ENCODE data around the gene CPT1B. TPM values are rescaled to one million over a fixed set of nuclear protein-coding genes. Genes with fewer than 3 reads are reported as not detected.
"Not testable (repeated sequence)": the region's sequence is repeated elsewhere in the genome, so short reads cannot be mapped to it uniquely, and the experiment has no call there.

Gene CPT1B
- total and polyA plus RNA-seq, 3 experiments from 2014 or later = 0.40 to 45.0 (median 43.6) TPM

DNA sequence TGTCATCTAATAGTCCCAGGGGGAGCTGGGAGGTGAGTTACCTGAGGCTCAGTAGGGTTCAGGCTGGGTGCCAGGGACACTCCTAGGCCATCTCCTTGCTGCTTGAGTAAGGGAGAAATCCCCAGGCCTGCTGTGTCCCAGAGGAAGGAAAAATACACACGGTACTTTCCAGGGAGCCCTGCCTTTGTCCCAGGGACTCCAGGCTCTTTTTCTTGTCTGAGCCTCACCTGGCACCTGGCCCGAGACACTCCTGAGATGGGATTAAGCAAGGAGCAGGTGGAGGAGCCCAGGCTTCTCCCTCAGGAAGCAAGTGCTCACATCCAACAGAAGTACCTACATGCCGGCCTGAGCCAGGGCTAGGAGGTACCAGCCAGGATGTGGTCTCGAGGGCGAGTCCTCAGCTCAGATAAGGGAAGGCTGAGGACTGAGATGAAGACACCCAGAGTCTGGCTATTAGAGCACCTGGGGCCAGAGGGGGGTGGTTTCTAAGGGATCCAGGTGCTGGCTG lies 33.4 kb downstream of the CPT1B start:
- H3K27me3 ChIP-seq (ENCODE audit: insufficient read depth, low read length, poor library complexity, severe bottlenecking) = no peaks in the 10 kb centered on the region
- Mint-ChIP-seq H3K4me3 (peak overlapping the region; percentile 60 to 85 (median 71)), H3K9me3 (no peaks in the 10 kb centered on the region), H3K27ac (peak overlapping the region; percentile 74 to 99 (median 91)), H3K36me3 (no peaks in the 10 kb centered on the region), H3K27me3 (no peaks in the 10 kb centered on the region), H3K4me1 (peaks cover 34 to 55% (median 39%) of the 10 kb centered on the region in 3 donors)
- DNase-seq = peak in 1 of 5 donors; percentile 46
- no peaks in the 10 kb centered on the region for H3K36me3 ChIP-seq (ENCODE audit: insufficient read depth, low read length)
- CTCF ChIA-PET = interaction anchor here (0.7 to 5.8 kb wide), 8 partner anchors 9 to 76 kb away, joined by 3 to 86 read pairs (median 4); partner anchors contain the start of genes SCO2, SYCE3 and TYMP
- peak overlapping the region; percentile 77 for H3K4me3 ChIP-seq (ENCODE audit: low read length)
- H3K9me3 ChIP-seq (ENCODE audit: low read length) = no peaks in the 10 kb centered on the region
- peaks cover 43% of the 10 kb centered on the region for H3K4me1 ChIP-seq (ENCODE audit: insufficient read depth, low read length)
- POLR2A ChIA-PET = interaction anchor here (0.6 to 1.8 kb wide), 6 partner anchors 13 to 76 kb away, joined by 3 to 8 read pairs (median 4); partner anchors contain the start of genes LMF2, NCAPH2 and SCO2
- peak overlapping the region; percentile 33 for H3K27ac ChIP-seq (ENCODE audit: low read depth, low read length)

DNA sequence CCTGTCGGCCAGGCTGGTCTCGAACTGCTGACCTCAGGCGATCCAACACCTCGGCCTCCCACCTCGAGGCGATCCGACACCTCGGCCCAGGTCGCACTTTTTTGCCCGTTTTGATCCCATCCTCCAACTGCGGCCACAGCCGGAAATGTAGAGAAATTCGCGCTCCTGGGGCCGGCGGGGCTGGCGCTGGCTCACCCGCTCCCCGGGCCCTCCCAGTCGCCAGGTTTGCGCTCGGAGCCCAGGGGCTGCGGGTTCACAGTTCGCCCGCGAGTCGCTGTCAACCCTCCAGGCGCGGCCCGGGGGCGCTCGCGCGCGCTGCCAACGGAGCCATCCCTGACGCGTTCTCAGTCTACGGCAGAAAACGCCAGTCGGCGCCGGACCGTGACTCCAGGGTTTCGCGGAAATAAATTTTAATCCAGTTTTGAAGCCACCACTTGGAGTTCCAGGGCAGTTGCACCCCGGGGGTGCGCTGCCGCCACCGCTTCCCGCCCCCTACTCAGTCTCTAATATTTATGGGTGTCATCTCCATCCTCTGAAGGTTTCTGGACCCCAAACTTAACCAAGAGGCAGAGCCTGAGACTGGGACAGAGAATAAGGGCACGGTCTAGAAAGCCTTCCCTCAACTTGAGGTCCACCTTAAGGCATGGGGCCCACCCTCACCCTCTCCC lies 34.0 kb downstream of the CPT1B start:
- Histone ChIP-seq H3K27me3 (ENCODE audit: insufficient read depth, low read length, poor library complexity, severe bottlenecking) (no peaks in the 10 kb centered on the region), H3K4me3 (ENCODE audit: low read length) (peak overlapping the region; percentile 77), H3K4me1 (ENCODE audit: insufficient read depth, low read length) (peaks cover 41% of the 10 kb centered on the region), H3K27ac (ENCODE audit: low read depth, low read length) (peak overlapping the region; percentile 33), H3K9me3 (ENCODE audit: low read length) (no peaks in the 10 kb centered on the region), H3K36me3 (ENCODE audit: insufficient read depth, low read length) (no peaks in the 10 kb centered on the region)
- ChIA-PET CTCF (interaction anchor here (0.7 to 5.8 kb wide), 7 partner anchors 8 to 76 kb away, joined by 3 to 86 read pairs (median 4); partner anchors contain the start of genes SCO2, SYCE3 and TYMP), POLR2A (interaction anchor here (0.6 to 1.8 kb wide), 6 partner anchors 13 to 77 kb away, joined by 3 to 8 read pairs (median 4); partner anchors contain the start of genes LMF2, NCAPH2 and SCO2)
- Mint-ChIP-seq H3K27ac (peak overlapping the region; percentile 74 to 99 (median 91)), H3K4me1 (peaks cover 39 to 55% (median 44%) of the 10 kb centered on the region in 3 donors), H3K27me3 (no peaks in the 10 kb centered on the region), H3K4me3 (peak overlapping the region; percentile 60 to 85 (median 71)), H3K9me3 (no peaks in the 10 kb centered on the region), H3K36me3 (no peaks in the 10 kb centered on the region)
- DNase-seq = peak; percentile 72 to 87 (median 78)

DNA sequence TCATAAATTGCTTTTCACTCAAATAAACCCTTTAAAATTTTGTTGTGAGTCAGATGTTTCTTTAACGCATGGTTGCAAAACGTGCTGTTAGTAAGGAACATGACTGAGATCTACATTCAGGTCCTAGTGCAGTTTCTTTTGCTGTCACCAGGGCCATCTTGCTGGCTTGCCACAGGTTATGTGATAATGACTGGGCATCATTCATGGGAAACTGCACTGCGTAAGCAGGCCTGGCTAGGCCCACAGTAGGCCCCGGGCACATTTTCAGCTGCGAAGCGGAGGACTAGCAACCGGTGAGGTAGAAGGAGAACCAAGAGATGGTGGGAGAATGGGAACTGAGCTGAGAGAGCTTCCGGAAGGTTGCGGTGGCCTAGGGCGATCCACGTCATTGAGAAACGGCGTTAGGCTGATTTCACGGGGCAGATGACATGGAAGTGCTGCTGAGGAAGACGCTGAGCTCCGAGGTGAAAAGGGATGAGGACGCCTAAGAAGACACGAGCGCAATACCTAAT lies 35.8 kb downstream of the CPT1B start:
- peaks cover 43% of the 10 kb centered on the region for H3K4me1 ChIP-seq (ENCODE audit: insufficient read depth, low read length)
- H3K27ac ChIP-seq (ENCODE audit: low read depth, low read length) = no peak overlapping the region
- DNase-seq = peak in 1 of 5 donors; percentile 43
- H3K4me3 ChIP-seq (ENCODE audit: low read length) = no peak overlapping the region
- peak overlapping the region in 7 of 8 donors; percentile 3 to 99 (median 82) for H3K27ac Mint-ChIP-seq
- ChIA-PET POLR2A (no interaction called here), CTCF (interaction anchor here (0.6 to 1.6 kb wide), 3 partner anchors 17 to 23 kb away, joined by 3 to 9 read pairs (median 4); partner anchors contain the start of genes SCO2 and SYCE3)
- peak overlapping the region in 4 of 7 donors; percentile 37 to 49 (median 46) for H3K4me3 Mint-ChIP-seq
- H3K27me3 ChIP-seq (ENCODE audit: insufficient read depth, low read length, poor library complexity, severe bottlenecking) = no peaks in the 10 kb centered on the region
- H3K4me1 Mint-ChIP-seq = peaks cover 43 to 61% (median 57%) of the 10 kb centered on the region in 3 donors
- no peaks in the 10 kb centered on the region for H3K36me3 ChIP-seq (ENCODE audit: insufficient read depth, low read length)
- H3K9me3 ChIP-seq (ENCODE audit: low read length) = no peaks in the 10 kb centered on the region
- no peaks in the 10 kb centered on the region for H3K36me3 Mint-ChIP-seq
- H3K27me3 Mint-ChIP-seq = peaks cover 0 to 2% of the 10 kb centered on the region in 2 donors
- no peaks in the 10 kb centered on the region for H3K9me3 Mint-ChIP-seq

DNA sequence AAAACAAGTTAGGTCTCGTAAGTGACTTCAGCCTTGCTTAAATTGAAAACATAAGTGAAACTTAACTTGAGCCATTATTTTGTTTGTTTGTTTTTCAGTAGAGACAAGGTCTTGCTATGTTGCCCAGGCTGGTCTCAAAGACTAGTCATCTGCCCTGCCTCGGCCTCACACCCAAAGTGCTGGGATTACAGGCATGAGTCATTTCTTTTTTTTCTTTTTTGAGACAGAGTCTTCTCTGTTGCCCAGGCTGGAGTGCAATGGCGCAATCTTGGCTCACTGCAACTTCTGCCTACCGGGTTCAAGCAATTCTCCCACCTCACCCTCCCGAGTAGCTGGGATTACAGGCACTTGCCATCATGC lies 36.6 kb downstream of the CPT1B start:
- Mint-ChIP-seq H3K27ac (peak overlapping the region in 7 of 8 donors; percentile 32 to 99 (median 93)), H3K4me1 (peaks cover 43 to 59% (median 57%) of the 10 kb centered on the region in 3 donors)
- H3K4me3 ChIP-seq (ENCODE audit: low read length); H3K9me3 Mint-ChIP-seq; H3K9me3 ChIP-seq (ENCODE audit: low read length); H3K27me3 ChIP-seq (ENCODE audit: insufficient read depth, low read length, poor library complexity, severe bottlenecking); H3K4me3 Mint-ChIP-seq; POLR2A ChIA-PET; H3K36me3 ChIP-seq (ENCODE audit: insufficient read depth, low read length); H3K27ac ChIP-seq (ENCODE audit: low read depth, low read length); H3K36me3 Mint-ChIP-seq; H3K27me3 Mint-ChIP-seq: not testable (repeated sequence)
- CTCF ChIA-PET = interaction anchor here (1.1 to 4.6 kb wide), 4 partner anchors 15 to 79 kb away, joined by 4 to 80 read pairs (median 14); partner anchors contain the start of genes SCO2 and SYCE3
- H3K4me1 ChIP-seq (ENCODE audit: insufficient read depth, low read length) = peaks cover 43% of the 10 kb centered on the region
- DNase-seq = peak in 1 of 5 donors; percentile 42

DNA sequence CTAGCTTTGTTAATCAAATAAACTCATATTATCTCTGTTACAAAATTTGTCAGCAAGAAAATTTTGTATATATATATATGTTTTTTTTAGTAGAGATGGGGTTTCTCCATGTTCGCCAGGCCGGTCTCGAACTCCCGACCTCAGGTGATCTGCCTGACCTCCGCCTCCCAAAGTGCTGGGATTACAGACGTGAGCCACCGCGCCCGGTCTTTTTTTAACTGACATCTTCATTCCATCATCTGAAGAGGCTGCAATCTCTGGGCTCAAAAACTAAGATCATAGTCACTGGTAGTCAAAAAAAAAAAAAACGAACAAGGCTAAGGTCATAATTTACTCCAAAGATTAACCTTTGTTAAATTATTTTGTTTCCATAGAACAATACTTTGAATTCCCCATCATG lies 37.8 kb downstream of the CPT1B start:
- Mint-ChIP-seq H3K27ac (peak overlapping the region; percentile 86 to 99 (median 96)), H3K4me3 (peak overlapping the region in 4 of 7 donors; percentile 5 to 37 (median 14))

DNA sequence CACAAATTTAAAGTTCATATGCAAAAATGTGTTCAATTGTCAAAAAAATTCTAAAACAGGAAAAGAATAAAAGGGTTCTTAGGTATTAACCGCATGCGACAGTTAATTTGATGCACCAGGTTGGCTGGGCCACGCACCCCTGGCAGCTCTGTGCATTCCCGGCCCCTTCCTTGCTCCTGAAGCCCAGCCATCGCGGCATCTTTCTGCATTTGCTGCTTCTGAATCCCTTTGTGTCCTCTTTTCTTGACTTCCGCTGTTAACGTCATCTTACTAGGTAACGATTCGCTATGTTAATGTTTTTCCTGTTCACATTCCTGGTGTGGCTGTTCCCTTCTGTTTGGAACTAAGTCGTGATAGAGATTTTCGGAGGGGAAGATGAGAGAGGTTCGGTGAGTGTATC lies 40.5 kb downstream of the CPT1B start:
- Mint-ChIP-seq H3K27ac (peak overlapping the region; percentile 54 to 99 (median 95)), H3K27me3 (peaks cover 0 to 2% of the 10 kb centered on the region in 2 donors), H3K9me3 (no peaks in the 10 kb centered on the region), H3K36me3 (no peaks in the 10 kb centered on the region), H3K4me3 (peak overlapping the region in 3 of 7 donors; percentile 9 to 46 (median 33)), H3K4me1 (peaks cover 30 to 38% (median 35%) of the 10 kb centered on the region in 3 donors)
- Histone ChIP-seq H3K36me3 (ENCODE audit: insufficient read depth, low read length) (no peaks in the 10 kb centered on the region), H3K4me1 (ENCODE audit: insufficient read depth, low read length) (peaks cover 19% of the 10 kb centered on the region), H3K27ac (ENCODE audit: low read depth, low read length) (no peak overlapping the region), H3K27me3 (ENCODE audit: insufficient read depth, low read length, poor library complexity, severe bottlenecking) (no peaks in the 10 kb centered on the region), H3K4me3 (ENCODE audit: low read length) (no peak overlapping the region), H3K9me3 (ENCODE audit: low read length) (no peaks in the 10 kb centered on the region)
- ChIA-PET POLR2A (interaction anchor here (0.6 to 3.7 kb wide), 2 partner anchors 11 to 296 kb away, joined by 3 to 81 read pairs; partner anchors contain the start of gene SCO2), CTCF (interaction anchor here (1.0 to 6.5 kb wide), 5 partner anchors 8 to 29 kb away, joined by 3 to 80 read pairs (median 14); partner anchors contain the start of genes LMF2, NCAPH2, SCO2 and SYCE3)
- DNase-seq = no peak

More for the DNA sequence above, 37.8 kb downstream of the CPT1B start:
- H3K9me3 ChIP-seq (ENCODE audit: low read length) = no peaks in the 10 kb centered on the region
- H3K4me1 ChIP-seq (ENCODE audit: insufficient read depth, low read length) = peaks cover 36% of the 10 kb centered on the region
- POLR2A ChIA-PET = interaction anchor here (1.1 to 3.7 kb wide), 5 partner anchors 7 to 32 kb away, joined by 4 to 81 read pairs (median 21); partner anchors contain the start of genes LMF2, NCAPH2, SCO2 and SYCE3
- Mint-ChIP-seq H3K36me3 (no peaks in the 10 kb centered on the region), H3K4me1 (peaks cover 36 to 49% (median 47%) of the 10 kb centered on the region in 3 donors), H3K27me3 (peaks cover 0 to 2% of the 10 kb centered on the region in 2 donors), H3K9me3 (no peaks in the 10 kb centered on the region)
- no peaks in the 10 kb centered on the region for H3K36me3 ChIP-seq (ENCODE audit: insufficient read depth, low read length)
- no peaks in the 10 kb centered on the region for H3K27me3 ChIP-seq (ENCODE audit: insufficient read depth, low read length, poor library complexity, severe bottlenecking)
- CTCF ChIA-PET = interaction anchor here (1.4 to 6.5 kb wide), 8 partner anchors 8 to 80 kb away, joined by 3 to 80 read pairs (median 11); partner anchors contain the start of genes LMF2, NCAPH2, SCO2 and SYCE3
- no peak for DNase-seq
- no peak overlapping the region for H3K4me3 ChIP-seq (ENCODE audit: low read length)
- peak overlapping the region; percentile 98 for H3K27ac ChIP-seq (ENCODE audit: low read depth, low read length)

DNA sequence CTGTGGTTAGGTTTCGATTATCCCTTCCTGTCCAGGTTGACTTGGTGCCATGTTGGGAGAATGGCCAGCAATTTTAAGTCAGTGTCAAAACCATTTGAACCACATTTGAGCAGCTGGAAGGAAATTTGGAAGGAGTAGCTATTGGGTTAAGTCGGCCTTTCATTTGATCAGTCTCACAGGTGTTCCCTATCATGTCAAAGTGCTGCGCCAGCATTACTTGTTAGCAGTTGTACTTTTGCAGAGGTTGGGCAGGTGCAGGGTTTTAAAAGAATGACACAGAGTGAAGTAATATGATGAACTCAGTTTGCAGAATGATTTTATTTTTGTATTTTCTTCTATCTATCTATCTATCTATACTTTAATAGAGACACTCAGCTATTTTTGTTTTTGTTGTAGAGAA lies 42.0 kb downstream of the CPT1B start:
- no peak overlapping the region for H3K4me3 Mint-ChIP-seq
- no peaks in the 10 kb centered on the region for H3K36me3 Mint-ChIP-seq
- Histone ChIP-seq H3K9me3 (ENCODE audit: low read length) (no peaks in the 10 kb centered on the region), H3K36me3 (ENCODE audit: insufficient read depth, low read length) (no peaks in the 10 kb centered on the region), H3K27me3 (ENCODE audit: insufficient read depth, low read length, poor library complexity, severe bottlenecking) (no peaks in the 10 kb centered on the region), H3K4me1 (ENCODE audit: insufficient read depth, low read length) (peaks cover 21% of the 10 kb centered on the region), H3K27ac (ENCODE audit: low read depth, low read length) (no peak overlapping the region), H3K4me3 (ENCODE audit: low read length) (no peak overlapping the region)
- H3K9me3 Mint-ChIP-seq = no peaks in the 10 kb centered on the region
- no peak overlapping the region for H3K27ac Mint-ChIP-seq
- H3K27me3 Mint-ChIP-seq = peaks cover 0 to 2% of the 10 kb centered on the region in 2 donors
- no peak for DNase-seq
- peaks cover 28 to 37% (median 35%) of the 10 kb centered on the region in 3 donors for H3K4me1 Mint-ChIP-seq
- ChIA-PET POLR2A (no interaction called here), CTCF (interaction anchor here (0.6 to 6.5 kb wide), 6 partner anchors 9 to 85 kb away, joined by 3 to 47 read pairs (median 3); partner anchors contain the start of genes SCO2 and SYCE3)

Data from CD8-positive, alpha-beta memory T cell (primary cell).